Measurements from ENCODE around the gene SHTN1.

GRCh38 chr10:116889066-116889465 is 115.9 kb downstream of the SHTN1 start:
- TF ChIP-seq, protein P1, sequence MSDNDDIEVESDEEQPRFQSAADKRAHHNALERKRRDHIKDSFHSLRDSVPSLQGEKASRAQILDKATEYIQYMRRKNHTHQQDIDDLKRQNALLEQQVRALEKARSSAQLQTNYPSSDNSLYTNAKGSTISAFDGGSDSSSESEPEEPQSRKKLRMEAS (IDR thresholded peaks at IDR 0.05), result no peak
- TF ChIP-seq YY1 (IDR thresholded peaks at IDR 0.05; ENCODE audit: low read depth), result no peak
- no peak for TF ChIP-seq CEBPB (IDR thresholded peaks at IDR 0.05)
- no peak for TF ChIP-seq ZBTB7A (IDR thresholded peaks at IDR 0.05; ENCODE audit: low read depth)
- TF ChIP-seq TCF12 (IDR thresholded peaks at IDR 0.05; ENCODE audit: low read depth), result no peak
- TF ChIP-seq RAD21 (IDR thresholded peaks at IDR 0.05; ENCODE audit: low read depth), result no peak
- no peak for TF ChIP-seq NFIC (IDR thresholded peaks at IDR 0.05)
- no peak for TF ChIP-seq CREB1 (IDR thresholded peaks at IDR 0.05; ENCODE audit: low read depth)
- TF ChIP-seq TAF1 (IDR thresholded peaks at IDR 0.05; ENCODE audit: low read depth), result no peak
- no peak for TF ChIP-seq TEAD4 (IDR thresholded peaks at IDR 0.05)
